ENCODE measurements around the gene PLA2G4C.

PLA2G4C gene

GRCh38 chr19:48023011-48023410, 87.6 kb downstream of the PLA2G4C start:
- no peaks in the 10 kb centered on the region for H3K36me3 ChIP-seq (ENCODE audit: insufficient read depth, low read length)
- no peaks in the 10 kb centered on the region for H3K27me3 ChIP-seq (ENCODE audit: insufficient read depth, low read length)
- no peak overlapping the region for H3K27ac ChIP-seq (ENCODE audit: low read depth, low read length)
- WGBS, result 66% methylated on average over 2 of the region's 2 CpGs
- H3K4me3 ChIP-seq (ENCODE audit: low read length), result no peak overlapping the region
- peaks cover 8% of the 10 kb centered on the region for H3K9me3 ChIP-seq (ENCODE audit: insufficient read depth, low read depth, low read length)
- H3K9ac ChIP-seq (ENCODE audit: low read depth, low read length), result no peak overlapping the region
- no peaks in the 10 kb centered on the region for H3K4me1 ChIP-seq (ENCODE audit: insufficient read depth, low read length)

DNA sequence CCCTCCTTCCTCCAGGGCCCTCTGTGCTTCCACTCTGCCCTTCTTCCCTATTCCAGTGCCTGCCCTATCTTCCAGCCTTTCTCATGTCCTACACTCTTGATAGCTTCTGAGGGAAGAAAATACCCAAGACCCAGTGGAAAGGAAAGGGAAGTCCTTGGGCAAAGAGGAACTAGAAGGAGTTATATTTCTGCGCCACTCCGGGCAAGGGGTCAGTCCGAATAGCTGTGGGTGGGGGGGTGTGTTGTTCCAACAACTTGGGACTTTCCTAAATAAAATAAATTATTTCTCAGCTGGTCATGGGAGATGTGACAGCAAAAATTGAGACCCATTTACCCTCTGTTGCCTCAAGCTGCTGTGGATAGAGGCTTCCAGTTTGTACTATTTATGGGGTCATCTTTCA, 89.9 kb downstream of the PLA2G4C start:
- H3K9me3 ChIP-seq (ENCODE audit: insufficient read depth, low read depth, low read length), result peaks cover 8% of the 10 kb centered on the region

DNA sequence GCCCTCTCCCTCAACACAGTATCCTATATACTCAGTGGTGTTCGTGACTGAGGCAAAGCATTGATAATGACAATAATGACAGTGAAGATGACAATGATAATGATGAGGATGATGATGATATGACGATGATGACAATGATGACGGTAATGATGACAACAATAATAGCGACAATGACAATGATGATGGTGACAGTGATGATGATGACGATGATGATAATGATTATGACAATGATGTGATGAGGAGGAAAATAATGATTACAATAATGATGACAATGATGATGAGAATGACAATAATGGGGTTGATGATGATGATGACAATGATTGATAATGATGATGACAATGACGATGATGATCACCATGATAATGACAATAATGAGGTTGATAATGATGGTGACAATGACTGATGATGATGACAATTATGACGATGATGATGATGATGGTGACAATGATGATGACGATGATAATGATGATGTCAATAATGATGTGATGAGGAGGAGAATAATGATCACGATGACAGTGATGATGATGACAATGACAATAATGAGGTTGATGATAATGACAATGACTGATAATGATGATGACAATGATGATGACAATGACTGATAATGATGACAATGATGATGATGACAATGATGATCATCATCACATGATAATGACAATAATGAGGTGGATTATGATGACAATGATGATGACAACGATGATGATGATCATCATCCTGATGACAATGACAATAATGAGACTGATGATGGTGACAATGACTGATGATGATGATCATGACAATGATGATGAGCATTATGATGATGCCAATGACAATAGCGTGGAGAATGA, 99.5 kb downstream of the PLA2G4C start:
- Histone ChIP-seq H3K9me3 (ENCODE audit: insufficient read depth, low read depth, low read length) (peaks cover 14% of the 10 kb centered on the region), H3K4me3 (ENCODE audit: low read length) (no peak overlapping the region), H3K36me3 (ENCODE audit: insufficient read depth, low read length) (no peaks in the 10 kb centered on the region), H3K27me3 (ENCODE audit: insufficient read depth, low read length) (no peaks in the 10 kb centered on the region), H3K27ac (ENCODE audit: low read depth, low read length) (no peak overlapping the region), H3K4me1 (ENCODE audit: insufficient read depth, low read length) (no peaks in the 10 kb centered on the region), H3K9ac (ENCODE audit: low read depth, low read length) (no peak overlapping the region)
- WGBS, result 89% methylated on average over 11 of the region's 11 CpGs

More for the DNA sequence above, 89.9 kb downstream of the PLA2G4C start:
- Histone ChIP-seq H3K4me1 (ENCODE audit: insufficient read depth, low read length) (no peaks in the 10 kb centered on the region), H3K27ac (ENCODE audit: low read depth, low read length) (no peak overlapping the region), H3K27me3 (ENCODE audit: insufficient read depth, low read length) (no peaks in the 10 kb centered on the region), H3K4me3 (ENCODE audit: low read length) (no peak overlapping the region), H3K36me3 (ENCODE audit: insufficient read depth, low read length) (no peaks in the 10 kb centered on the region), H3K9ac (ENCODE audit: low read depth, low read length) (no peak overlapping the region)
- 94% methylated on average over 3 of the region's 3 CpGs for WGBS

DNA sequence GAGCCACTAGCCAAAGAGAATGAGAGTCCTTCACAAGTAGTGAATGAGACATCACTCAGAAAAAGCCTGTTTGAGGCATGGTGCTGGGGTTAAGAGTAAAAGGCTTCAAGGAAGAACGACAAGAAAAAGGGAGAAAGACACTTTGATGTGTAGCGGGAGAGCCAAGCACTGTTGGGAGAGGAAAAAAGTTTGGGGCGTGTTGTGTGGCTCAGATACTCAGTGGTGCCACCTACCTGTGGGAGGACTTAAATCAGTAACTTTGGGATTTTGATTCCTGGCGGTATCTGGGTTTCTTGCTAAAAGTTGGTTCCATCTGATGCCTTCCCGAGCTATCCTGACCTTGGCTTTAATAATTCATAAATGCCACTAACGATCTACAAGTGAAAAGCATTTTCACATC, 103.9 kb downstream of the PLA2G4C start:
- Histone ChIP-seq H3K27me3 (ENCODE audit: insufficient read depth, low read length) (no peaks in the 10 kb centered on the region), H3K9ac (ENCODE audit: low read depth, low read length) (no peak overlapping the region), H3K9me3 (ENCODE audit: insufficient read depth, low read depth, low read length) (peaks cover 14% of the 10 kb centered on the region), H3K4me1 (ENCODE audit: insufficient read depth, low read length) (no peaks in the 10 kb centered on the region), H3K27ac (ENCODE audit: low read depth, low read length) (no peak overlapping the region), H3K4me3 (ENCODE audit: low read length) (no peak overlapping the region), H3K36me3 (ENCODE audit: insufficient read depth, low read length) (no peaks in the 10 kb centered on the region)
- WGBS, result 85% methylated on average over 6 of the region's 6 CpGs

DNA sequence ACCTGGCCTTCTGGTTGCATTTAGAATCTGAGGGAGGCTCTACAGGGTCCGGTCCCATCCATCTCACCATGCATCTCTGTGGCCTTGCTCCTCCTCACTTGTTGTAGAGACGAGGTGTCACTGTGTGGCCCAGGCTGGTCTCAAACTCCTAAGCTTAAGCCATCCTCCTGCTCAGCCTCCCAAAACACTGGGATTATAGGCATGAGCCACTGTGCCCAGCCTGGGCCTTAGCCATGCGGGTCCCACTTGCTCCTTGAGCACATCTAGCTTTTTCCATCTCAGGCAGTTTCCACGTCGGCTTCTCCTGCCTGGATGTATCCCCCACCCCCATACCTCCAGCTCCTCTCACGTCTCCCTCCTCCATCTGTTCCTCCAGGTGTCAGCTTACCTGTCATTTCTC, 106.4 kb downstream of the PLA2G4C start:
- peaks cover 14% of the 10 kb centered on the region for H3K9me3 ChIP-seq (ENCODE audit: insufficient read depth, low read depth, low read length)
- H3K4me3 ChIP-seq (ENCODE audit: low read length), result no peak overlapping the region
- no peaks in the 10 kb centered on the region for H3K4me1 ChIP-seq (ENCODE audit: insufficient read depth, low read length)
- no peak overlapping the region for H3K27ac ChIP-seq (ENCODE audit: low read depth, low read length)
- H3K27me3 ChIP-seq (ENCODE audit: insufficient read depth, low read length), result no peaks in the 10 kb centered on the region
- no peak overlapping the region for H3K9ac ChIP-seq (ENCODE audit: low read depth, low read length)
- WGBS, result 79% methylated on average over 6 of the region's 6 CpGs
- H3K36me3 ChIP-seq (ENCODE audit: insufficient read depth, low read length), result no peaks in the 10 kb centered on the region

GRCh38 chr19:48000846-48001245, 109.8 kb downstream of the PLA2G4C start:
- 85% methylated on average over 5 of the region's 6 CpGs for WGBS
- Histone ChIP-seq H3K9me3 (ENCODE audit: insufficient read depth, low read depth, low read length) (peaks cover 7% of the 10 kb centered on the region), H3K27me3 (ENCODE audit: insufficient read depth, low read length) (no peaks in the 10 kb centered on the region), H3K4me3 (ENCODE audit: low read length) (no peak overlapping the region), H3K4me1 (ENCODE audit: insufficient read depth, low read length) (no peaks in the 10 kb centered on the region), H3K27ac (ENCODE audit: low read depth, low read length) (no peak overlapping the region), H3K9ac (ENCODE audit: low read depth, low read length) (no peak overlapping the region), H3K36me3 (ENCODE audit: insufficient read depth, low read length) (no peaks in the 10 kb centered on the region)

DNA sequence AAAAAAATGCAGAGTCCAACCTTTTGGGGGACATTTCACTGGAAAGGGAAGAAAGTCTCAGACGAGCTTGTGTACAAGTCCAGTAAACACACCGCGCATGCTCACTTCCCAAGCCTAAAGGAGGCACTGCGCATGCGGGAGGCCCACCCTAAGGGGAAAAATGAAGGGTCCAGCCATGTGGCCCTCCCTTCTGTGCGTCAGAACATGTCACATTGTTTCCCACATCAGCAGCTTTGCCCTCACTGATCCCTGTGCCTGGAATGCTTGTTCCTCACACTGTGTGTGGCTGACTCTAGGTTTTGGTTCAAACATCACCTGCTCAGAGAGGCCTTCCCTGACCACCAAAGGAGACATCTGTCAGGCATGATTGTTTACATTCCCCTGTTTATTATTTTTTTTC, 111.8 kb downstream of the PLA2G4C start:
- Histone ChIP-seq H3K9me3 (ENCODE audit: insufficient read depth, low read depth, low read length) (peaks cover 7% of the 10 kb centered on the region), H3K27me3 (ENCODE audit: insufficient read depth, low read length) (no peaks in the 10 kb centered on the region), H3K9ac (ENCODE audit: low read depth, low read length) (no peak overlapping the region), H3K36me3 (ENCODE audit: insufficient read depth, low read length) (no peaks in the 10 kb centered on the region), H3K27ac (ENCODE audit: low read depth, low read length) (no peak overlapping the region), H3K4me3 (ENCODE audit: low read length) (no peak overlapping the region), H3K4me1 (ENCODE audit: insufficient read depth, low read length) (no peaks in the 10 kb centered on the region)
- WGBS, result 93% methylated on average over 6 of the region's 6 CpGs

Measured in HUES64 (cell line).